Astrocyte of the spinal cord (primary cell): ENCODE data around the gene CCDC180.

Source experiments
- DNase-seq: peaks from one replicate; pipeline ENCODE4 v3.0.0; 2011; ENCODE audit warnings: low read depth, low spot score
- H3K4me3 ChIP-seq: 2 replicates; pipeline ENCODE4 v1.5.1; 2011; ENCODE audit warnings: low read depth, mild to moderate bottlenecking, low read length, moderate library complexity
- in situ Hi-C: cut with HindIII; loops from 2 replicates; pipeline ENCODE4 v1.10.0; 2017; ENCODE audit warnings: low sequenced_read_pairs
- TF ChIP-seq, protein P1 (sequence below): IDR thresholded peaks from 2 replicates; pipeline ENCODE4 v1.5.1; 2012; ENCODE audit warnings: low read depth, mild to moderate bottlenecking, low read length, inconsistent platforms

Gene CCDC180

DNA sequence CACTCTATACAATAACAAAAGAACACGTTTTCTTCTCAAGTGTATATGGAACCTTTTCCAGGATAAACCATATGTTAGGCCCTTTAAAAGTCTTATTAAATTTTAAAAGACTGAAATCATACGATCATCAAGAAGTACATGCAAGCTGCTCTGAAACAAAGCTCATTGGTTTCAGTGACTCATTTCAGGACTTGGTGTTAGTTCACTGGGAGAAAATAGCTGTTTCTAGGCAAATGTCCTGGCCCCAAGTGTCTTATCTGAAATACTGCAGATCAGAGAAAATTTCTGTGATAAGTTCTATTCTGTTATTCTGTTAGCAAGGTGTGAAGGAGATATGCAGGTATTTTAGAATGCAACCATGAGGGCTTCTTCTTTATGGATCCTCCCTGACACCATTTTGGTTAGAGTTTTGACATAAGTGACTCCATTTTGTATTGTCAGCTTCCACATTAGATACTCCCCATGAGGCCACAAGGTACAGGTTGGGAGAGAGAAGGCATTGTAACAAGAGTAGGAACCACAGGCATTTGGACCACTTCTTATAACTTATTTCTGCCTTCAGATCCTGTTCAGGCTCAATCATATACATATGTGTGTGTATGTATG, 7.5 kb upstream of the CCDC180 start:
- in situ Hi-C loops: no loop called here
- no peak overlapping the region for H3K4me3 ChIP-seq
- no peak for DNase-seq
- TF ChIP-seq, protein P1, sequence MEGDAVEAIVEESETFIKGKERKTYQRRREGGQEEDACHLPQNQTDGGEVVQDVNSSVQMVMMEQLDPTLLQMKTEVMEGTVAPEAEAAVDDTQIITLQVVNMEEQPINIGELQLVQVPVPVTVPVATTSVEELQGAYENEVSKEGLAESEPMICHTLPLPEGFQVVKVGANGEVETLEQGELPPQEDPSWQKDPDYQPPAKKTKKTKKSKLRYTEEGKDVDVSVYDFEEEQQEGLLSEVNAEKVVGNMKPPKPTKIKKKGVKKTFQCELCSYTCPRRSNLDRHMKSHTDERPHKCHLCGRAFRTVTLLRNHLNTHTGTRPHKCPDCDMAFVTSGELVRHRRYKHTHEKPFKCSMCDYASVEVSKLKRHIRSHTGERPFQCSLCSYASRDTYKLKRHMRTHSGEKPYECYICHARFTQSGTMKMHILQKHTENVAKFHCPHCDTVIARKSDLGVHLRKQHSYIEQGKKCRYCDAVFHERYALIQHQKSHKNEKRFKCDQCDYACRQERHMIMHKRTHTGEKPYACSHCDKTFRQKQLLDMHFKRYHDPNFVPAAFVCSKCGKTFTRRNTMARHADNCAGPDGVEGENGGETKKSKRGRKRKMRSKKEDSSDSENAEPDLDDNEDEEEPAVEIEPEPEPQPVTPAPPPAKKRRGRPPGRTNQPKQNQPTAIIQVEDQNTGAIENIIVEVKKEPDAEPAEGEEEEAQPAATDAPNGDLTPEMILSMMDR: no peak

DNA sequence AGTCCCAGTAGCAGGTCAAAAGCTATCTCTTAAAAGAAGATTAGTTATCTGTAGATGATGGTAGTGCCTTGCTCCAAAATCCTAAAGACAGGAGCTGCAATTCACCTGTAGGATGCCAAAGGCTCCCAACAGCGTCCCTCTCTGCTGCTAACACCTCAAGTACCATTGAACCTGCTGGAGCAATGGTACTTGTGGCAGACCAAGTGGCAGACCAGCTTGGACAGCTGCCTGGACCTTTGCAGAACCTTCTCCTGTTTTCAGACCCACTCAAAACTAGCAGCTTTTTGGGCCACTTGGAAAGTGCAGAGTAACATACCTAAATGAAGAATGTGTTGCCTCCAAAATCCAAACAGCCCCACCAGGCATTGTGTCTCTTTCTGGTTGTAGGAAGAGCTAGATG, 6.9 kb upstream of the CCDC180 start:
- in situ Hi-C loops: no loop called here
- DNase-seq: no peak
- TF ChIP-seq, protein P1: no peak
- H3K4me3 ChIP-seq: no peak overlapping the region

DNA sequence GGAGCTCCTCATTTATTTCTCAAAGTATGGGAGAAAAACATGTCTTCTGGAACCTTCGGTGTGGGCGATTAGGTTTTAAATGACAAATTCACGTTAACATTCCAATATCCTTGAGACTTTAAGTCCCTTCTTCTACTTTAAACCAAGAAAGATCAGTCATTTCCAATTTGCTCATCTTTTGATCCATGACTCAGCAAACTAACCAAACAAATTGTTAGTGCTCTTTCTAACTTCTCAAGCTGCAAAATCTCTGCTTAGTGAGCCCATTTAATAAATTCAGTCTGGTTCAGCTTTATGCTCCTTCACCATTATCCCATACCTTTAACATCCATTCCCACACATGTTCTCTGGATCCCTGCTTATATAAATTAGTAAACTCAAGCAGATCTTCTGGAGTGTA, 5.5 kb upstream of the CCDC180 start:
- in situ Hi-C loops: no loop called here
- no peak overlapping the region for H3K4me3 ChIP-seq
- no peak for DNase-seq
- TF ChIP-seq, protein P1: no peak

DNA sequence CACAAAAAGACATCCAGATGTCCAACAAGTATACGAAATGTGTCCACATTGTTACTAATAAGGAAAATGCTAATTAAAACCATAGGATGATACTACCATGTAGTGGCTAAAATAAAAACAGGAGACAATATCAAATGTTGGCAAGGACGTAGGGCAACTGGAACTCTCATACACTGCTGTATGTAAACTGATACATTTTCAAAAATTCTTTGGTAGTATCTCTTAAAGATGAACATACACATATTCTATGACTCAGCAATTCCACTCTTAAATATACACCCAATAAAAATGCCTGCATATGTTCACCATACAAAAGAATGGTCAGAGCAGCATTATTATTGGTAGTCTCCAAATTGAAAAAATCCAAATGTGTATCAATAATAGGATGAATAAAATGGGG, 2.9 kb upstream of the CCDC180 start:
- H3K4me3 ChIP-seq: no peak overlapping the region
- no peak for DNase-seq
- in situ Hi-C loops: no loop called here
- TF ChIP-seq, protein P1: no peak

DNA sequence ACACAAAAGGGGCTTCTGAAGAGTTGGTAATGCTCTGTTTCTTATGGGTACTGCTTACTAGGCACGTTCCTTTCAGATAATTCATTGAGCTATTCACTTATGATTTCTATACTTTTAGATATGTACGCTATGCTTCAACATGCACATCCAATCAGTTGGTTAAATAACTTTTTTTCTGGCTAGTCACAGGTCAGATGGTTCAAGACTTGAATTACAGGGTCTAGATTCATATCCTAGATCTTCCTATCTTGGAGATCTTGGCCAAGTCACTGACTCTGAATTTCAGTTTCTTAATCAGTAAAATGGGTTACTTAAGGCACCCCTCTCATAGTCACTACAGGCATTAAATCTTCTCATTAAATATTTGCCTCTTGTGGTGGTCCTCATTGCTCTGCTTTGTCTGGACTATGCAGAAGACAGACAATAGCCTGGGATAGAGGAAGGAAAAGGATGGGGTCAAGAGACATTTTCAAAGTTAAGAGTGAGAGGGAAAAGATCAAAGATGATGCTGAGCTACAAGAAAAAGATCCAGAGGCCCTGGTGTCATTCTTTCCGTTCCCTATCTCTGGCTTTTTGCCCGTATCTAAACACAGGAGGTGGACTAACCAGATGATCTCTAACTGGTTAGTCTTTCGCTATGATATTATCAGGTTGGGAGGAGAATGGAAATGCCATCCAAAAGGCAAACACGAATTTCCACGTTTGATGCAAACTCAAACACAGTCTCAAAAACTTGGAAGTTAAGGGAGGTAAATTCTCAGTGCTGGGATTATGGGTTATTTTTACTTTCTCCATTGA, 1.8 kb upstream of the CCDC180 start:
- DNase-seq: no peak
- TF ChIP-seq, protein P1: no peak

DNA sequence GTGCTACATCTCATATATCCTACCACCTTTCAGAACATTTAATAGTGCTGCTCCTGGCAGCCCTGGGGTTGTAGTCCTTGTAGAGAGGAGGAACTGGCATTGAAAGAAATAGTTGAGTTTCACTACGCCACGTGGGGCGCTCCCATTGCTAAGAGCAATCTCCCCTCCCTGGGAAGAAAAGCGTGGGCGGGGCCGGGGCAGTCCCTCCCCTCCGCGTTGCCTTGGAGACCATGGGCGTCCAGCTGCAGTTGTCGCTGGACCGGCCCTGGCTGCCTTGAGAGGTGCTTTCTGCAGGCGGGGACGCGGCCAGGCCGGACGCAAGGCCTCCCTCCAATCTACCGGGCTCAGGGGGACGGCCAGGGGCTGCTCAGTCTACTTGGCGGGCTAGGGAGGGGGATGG, 368 bp upstream of the CCDC180 start:
- peak overlapping the region; percentile 32 for H3K4me3 ChIP-seq
- in situ Hi-C loops: no loop called here
- peak; percentile 79 for DNase-seq
- TF ChIP-seq, protein P1: peak; percentile 34

More for the DNA sequence above, 1.8 kb upstream of the CCDC180 start:
- H3K4me3 ChIP-seq: no peak overlapping the region
- in situ Hi-C loops: no loop called here
